Liver (tissue), 9 donors: Measurements from ENCODE around the gene NLRP9. TPM values are rescaled to one million over a fixed set of nuclear protein-coding genes. Genes with fewer than 3 reads are reported as not detected.

Experiments used
- DNase-seq: peaks from one replicate; pipeline ENCODE4 v3.0.0-alpha.2; 2017; ENCODE audit warnings: low spot score
- H3K27ac ChIP-seq, 2 donors: one replicate each; pipeline ENCODE4 v1.7.0; 2013; ENCODE audit warnings: inconsistent platforms in 2 of 2, low read length in 2 of 2, control low read depth in 1 of 2, low read depth in 1 of 2, mild to moderate bottlenecking in 1 of 2
- H3K27me3 ChIP-seq, 4 donors: one replicate each; pipeline versions ENCODE4 v1.6.1 to v1.7.0; 2013; ENCODE audit warnings: low read length in 3 of 4, inconsistent platforms in 1 of 4, mild to moderate bottlenecking in 1 of 4, moderate library complexity in 1 of 4; ENCODE audit not compliant: control insufficient read depth in 4 of 4, insufficient read depth in 4 of 4
- H3K36me3 ChIP-seq, 4 donors: one replicate each; pipeline versions ENCODE4 v1.6.1 to v1.7.0; 2013; ENCODE audit warnings: low read length in 3 of 4, mild to moderate bottlenecking in 3 of 4, low read depth in 1 of 4, moderate library complexity in 1 of 4; ENCODE audit not compliant: control insufficient read depth in 4 of 4, insufficient read depth in 3 of 4
- H3K4me1 ChIP-seq, 4 donors: one replicate each; pipeline versions ENCODE4 v1.6.1 to v1.7.0; 2013; ENCODE audit warnings: low read length in 3 of 4, mild to moderate bottlenecking in 3 of 4, moderate library complexity in 1 of 4; ENCODE audit not compliant: control insufficient read depth in 4 of 4, insufficient read depth in 4 of 4
- H3K4me3 ChIP-seq, 3 donors: one replicate each; pipeline versions ENCODE4 v1.6.1 to v1.7.0; 2013; ENCODE audit warnings: low read length in 3 of 3, control low read depth in 1 of 3, low read depth in 1 of 3, mild to moderate bottlenecking in 1 of 3
- H3K9ac ChIP-seq, 2 donors: one replicate each; pipeline ENCODE4 v1.7.0; 2013; ENCODE audit warnings: low read length in 2 of 2, mild to moderate bottlenecking in 2 of 2, moderate library complexity in 2 of 2, control low read depth in 1 of 2, low read depth in 1 of 2
- H3K9me3 ChIP-seq, 4 donors: one replicate each; pipeline versions ENCODE4 v1.6.1 to v1.7.0; 2013; ENCODE audit warnings: low read length in 3 of 4; ENCODE audit not compliant: control insufficient read depth in 4 of 4
- CTCF ChIP-seq: fragments of 150-350 bp; IDR thresholded peaks from 2 replicates; pipeline ENCODE4 v1.5.1; 2017; ENCODE audit warnings: improper control_type of control experiment, low read depth, low read length; ENCODE audit not compliant: missing input control
- EGR1 ChIP-seq, 2 donors: IDR thresholded peaks; 2 replicates each; pipeline ENCODE4 v1.6.1; 2016 to 2018; ENCODE audit warnings: antibody characterized with exemption in 2 of 2, low read depth in 2 of 2
- FOXA1 ChIP-seq: IDR thresholded peaks from 2 replicates; pipeline ENCODE4 v1.6.1; 2016; ENCODE audit warnings: antibody characterized with exemption
- FOXA2 ChIP-seq: IDR thresholded peaks from 2 replicates; pipeline ENCODE4 v1.6.1; 2016; ENCODE audit warnings: antibody characterized with exemption
- GABPA ChIP-seq, 2 donors: IDR thresholded peaks in 1 of 2; conservative IDR thresholded peaks in 1 of 2; 2 replicates each; pipeline ENCODE4 v1.6.1; 2016; ENCODE audit warnings: antibody characterized with exemption in 2 of 2, mild to moderate bottlenecking in 1 of 2, moderate library complexity in 1 of 2
- HNF4A ChIP-seq, 2 donors: conservative IDR thresholded peaks; 2 replicates each; pipeline ENCODE4 v1.6.1; 2016; ENCODE audit warnings: antibody characterized with exemption in 2 of 2, mild to moderate bottlenecking in 2 of 2
- HNF4G ChIP-seq: IDR thresholded peaks from 2 replicates; pipeline ENCODE4 v1.6.1; 2016; ENCODE audit warnings: antibody characterized with exemption
- JUND ChIP-seq, 2 donors: IDR thresholded peaks; 2 replicates each; pipeline ENCODE4 v1.6.1; 2016; ENCODE audit warnings: antibody characterized with exemption in 2 of 2
- MAX ChIP-seq: IDR thresholded peaks from 2 replicates; pipeline ENCODE4 v1.6.1; 2016; ENCODE audit warnings: antibody characterized with exemption
- NR2F2 ChIP-seq: IDR thresholded peaks from 2 replicates; pipeline ENCODE4 v1.6.1; 2016; ENCODE audit warnings: antibody characterized with exemption
- RAD21 ChIP-seq, 2 donors: IDR thresholded peaks; 2 replicates each; pipeline ENCODE4 v1.6.1; 2016; ENCODE audit warnings: antibody characterized with exemption in 2 of 2, mild to moderate bottlenecking in 2 of 2
- RXRA ChIP-seq, 2 donors: IDR thresholded peaks; 2 replicates each; pipeline ENCODE4 v1.6.1; 2017 to 2018; ENCODE audit warnings: antibody characterized with exemption in 2 of 2, mild to moderate bottlenecking in 1 of 2
- TAF1 ChIP-seq: conservative IDR thresholded peaks from 2 replicates; pipeline ENCODE4 v1.6.1; 2016; ENCODE audit warnings: antibody characterized with exemption, mild to moderate bottlenecking
- YY1 ChIP-seq: IDR thresholded peaks from 2 replicates; pipeline ENCODE4 v1.6.1; 2016; ENCODE audit warnings: antibody characterized with exemption, mild to moderate bottlenecking
- ZBTB33 ChIP-seq: IDR thresholded peaks from 2 replicates; pipeline ENCODE4 v1.6.1; 2016; ENCODE audit warnings: antibody characterized with exemption
- WGBS: extraction: QIAGEN DNeasy Blood & Tissue Kit; methylation state at CpG from one replicate; pipeline ENCODE4 v1.1.7; 2013; 5-methylcytosine and 5-hydroxymethylcytosine counted together
- polyA plus RNA-seq, 2 donors: library from polyadenylated mRNA; stranded (reverse) in 1 of 2; unstranded in 1 of 2; fragments of 200-250 nt in 1 of 2; fragments of >200 nt in 1 of 2; fragmentation: Nextera tagmentation in 1 of 2; extraction: Ambion mirVana in 1 of 2; gene quantifications; one replicate each; pipeline versions ENCODE4 v1.2.1 to v1.2.3, GENCODE V29; 2013 to 2015
- total RNA-seq, 2 donors: library from RNA; depleted of rRNA; stranded (reverse); fragments of >200 nt; gene quantifications; one replicate each; pipeline ENCODE4 v1.2.3, GENCODE V29; 2014
- donor health status: healthy.
- donor health status: healthy.
- donor health status: healthy.
- donor health status: healthy.
- donor health status: healthy.

NLRP9 gene
- total and polyA plus RNA-seq, 4 donors: not detected

- WGBS: 94% methylated on average over 20 of the region's 20 CpGs
- no peak for DNase-seq
- H3K9ac ChIP-seq: no peak overlapping the region
- peaks cover 16 to 89% (median 82%) of the 10 kb centered on the region in 4 donors for H3K4me1 ChIP-seq
- H3K36me3 ChIP-seq: peaks cover 4 to 32% (median 13%) of the 10 kb centered on the region in 4 donors
- H3K27me3 ChIP-seq: no peaks in the 10 kb centered on the region
- H3K9me3 ChIP-seq: no peaks in the 10 kb centered on the region
- peak overlapping the region; percentile 11 to 43 for H3K27ac ChIP-seq
- H3K4me3 ChIP-seq: no peak overlapping the region
- no peak for TF ChIP-seq GABPA (IDR thresholded peaks at IDR 0.05 in 1 of 2, conservative IDR thresholded peaks at IDR 0.05 in 1 of 2)
- TF ChIP-seq JUND (IDR thresholded peaks at IDR 0.05): no peak
- TF ChIP-seq RAD21 (IDR thresholded peaks at IDR 0.05): no peak
- TF ChIP-seq NR2F2: no peak
- no peak for TF ChIP-seq CTCF
- TF ChIP-seq FOXA2: no peak
- TF ChIP-seq HNF4A (conservative IDR thresholded peaks at IDR 0.05): no peak
- TF ChIP-seq TAF1: no peak
These were observed 57.7 kb downstream of the NLRP9 start for GRCh38 chr19:55680339-55681130.

GRCh38 chr19:55679343-55680257, 58.6 kb downstream of the NLRP9 start:
- Histone ChIP-seq H3K27ac (peak overlapping the region in 1 of 2 donors; percentile 80), H3K27me3 (no peaks in the 10 kb centered on the region), H3K9me3 (no peaks in the 10 kb centered on the region), H3K4me1 (peaks cover 16 to 83% (median 73%) of the 10 kb centered on the region in 4 donors), H3K4me3 (no peak overlapping the region), H3K9ac (no peak overlapping the region), H3K36me3 (peaks cover 3 to 27% (median 12%) of the 10 kb centered on the region in 4 donors)
- TF ChIP-seq MAX (no peak), HNF4G (no peak), YY1 (no peak), RAD21 (IDR thresholded peaks at IDR 0.05) (no peak), TAF1 (no peak), ZBTB33 (no peak), EGR1 (IDR thresholded peaks at IDR 0.05; ENCODE audit: low read depth in 2 of 2) (no peak), RXRA (IDR thresholded peaks at IDR 0.05) (no peak), NR2F2 (no peak), FOXA2 (no peak), GABPA (IDR thresholded peaks at IDR 0.05 in 1 of 2, conservative IDR thresholded peaks at IDR 0.05 in 1 of 2) (no peak), FOXA1 (no peak)
- WGBS: 85% methylated on average over 24 of the region's 24 CpGs
- no peak for DNase-seq
